Calu3 (cell line): Measurements from ENCODE around the gene NEXMIF. TPM values are rescaled to one million over a fixed set of nuclear protein-coding genes. Genes with fewer than 3 reads are reported as not detected.

Experiments used
- BruUV-seq: library from RNA; stranded (reverse); fragments of 400-500 nt; replicated peaks from 2 replicates; lab custom pipeline; 2021; lab: Mats Ljungman, UMichigan
- CTCF ChIA-PET: fragments of 300-600 bp; sonication (Branson Sonifier 250); formaldehyde crosslinking; loops from one replicate; lab custom pipeline; 2022; ENCODE audit warnings: antibody characterized with exemption; lab: Charles Lee
- DNase-seq: peaks from one replicate; pipeline ENCODE4 v3.0.0; 2022
- H3K27ac Mint-ChIP-seq: one replicate; pipeline ENCODE4 v1.8.0; 2022; ENCODE audit warnings: mixed read lengths; ENCODE audit not compliant: unreplicated experiment
- H3K27me3 Mint-ChIP-seq: one replicate; pipeline ENCODE4 v1.8.0; 2022; ENCODE audit warnings: mixed read lengths; ENCODE audit not compliant: unreplicated experiment
- H3K36me3 Mint-ChIP-seq: one replicate; pipeline ENCODE4 v1.8.0; 2022; ENCODE audit warnings: mild to moderate bottlenecking, moderate library complexity, mixed read lengths; ENCODE audit not compliant: insufficient read depth, unreplicated experiment
- H3K4me1 Mint-ChIP-seq: one replicate; pipeline ENCODE4 v1.8.0; 2022; ENCODE audit warnings: mild to moderate bottlenecking, low read depth, mixed read lengths; ENCODE audit not compliant: unreplicated experiment
- H3K4me3 Mint-ChIP-seq: one replicate; pipeline ENCODE4 v1.8.0; 2022; ENCODE audit warnings: mild to moderate bottlenecking, low read depth, moderate library complexity, mixed read lengths; ENCODE audit not compliant: unreplicated experiment
- H3K9me3 Mint-ChIP-seq: one replicate; pipeline ENCODE4 v1.8.0; 2022; ENCODE audit warnings: low read depth, mixed read lengths; ENCODE audit not compliant: unreplicated experiment
- CTCF ChIP-seq: fragments of 200-600 bp; IDR thresholded peaks from one replicate; pipeline ENCODE4 v1.8.0; 2022; ENCODE audit warnings: antibody characterized with exemption; ENCODE audit not compliant: unreplicated experiment
- intact Hi-C: fragments of 100-400 bp; cut with micrococcal nuclease; formaldehyde crosslinking; loops from one replicate; pipeline ENCODE4 v1.10.0; 2022; ENCODE audit not compliant: unreplicated experiment
- total RNA-seq: library from RNA; stranded (reverse); gene quantifications from 2 replicates; pipeline ENCODE4 v1.2.3, GENCODE V29; 2022

The NEXMIF gene
- total RNA-seq, 1 experiment from 2014 or later: not detected

- no peak overlapping the region for H3K4me3 Mint-ChIP-seq
- H3K36me3 Mint-ChIP-seq: no peaks in the 10 kb centered on the region
- no peak overlapping the region for H3K27ac Mint-ChIP-seq
- DNase-seq: no peak
- peaks cover 13% of the 10 kb centered on the region for H3K27me3 Mint-ChIP-seq
- peaks cover 2% of the 10 kb centered on the region for H3K9me3 Mint-ChIP-seq
- no TSS peak for BruUV-seq
- no peak for TF ChIP-seq CTCF
- intact Hi-C loops: no loop called here
- CTCF ChIA-PET: no interaction called here
- no peaks in the 10 kb centered on the region for H3K4me1 Mint-ChIP-seq
These were observed 6.0 kb upstream of the NEXMIF start for GRCh38 chrX:74931214-74931613.

GRCh38 chrX:74924449-74925224 lies 615 bp downstream of the NEXMIF start:
- Mint-ChIP-seq H3K36me3 (no peaks in the 10 kb centered on the region), H3K4me1 (peaks cover 5% of the 10 kb centered on the region), H3K4me3 (peak overlapping the region; percentile 63), H3K27ac (no peak overlapping the region), H3K27me3 (peaks cover 35% of the 10 kb centered on the region), H3K9me3 (no peaks in the 10 kb centered on the region)
- TF ChIP-seq CTCF: no peak
- no TSS peak for BruUV-seq
- intact Hi-C loops: no loop called here
- CTCF ChIA-PET: no interaction called here
- peak; percentile 7 for DNase-seq

GRCh38 chrX:74923942-74924448 lies 1.3 kb downstream of the NEXMIF start:
- Mint-ChIP-seq H3K36me3 (no peaks in the 10 kb centered on the region), H3K4me1 (peaks cover 5% of the 10 kb centered on the region), H3K27me3 (peaks cover 35% of the 10 kb centered on the region)

GRCh38 chrX:74922922-74923543 lies 2.2 kb downstream of the NEXMIF start:
- H3K27ac Mint-ChIP-seq: no peak overlapping the region
- BruUV-seq: no TSS peak
- peaks cover 5% of the 10 kb centered on the region for H3K4me1 Mint-ChIP-seq
- no peaks in the 10 kb centered on the region for H3K36me3 Mint-ChIP-seq
- no peak overlapping the region for H3K4me3 Mint-ChIP-seq
- no peak for TF ChIP-seq CTCF
- CTCF ChIA-PET: no interaction called here
- no peaks in the 10 kb centered on the region for H3K9me3 Mint-ChIP-seq
- no peak for DNase-seq
- peaks cover 35% of the 10 kb centered on the region for H3K27me3 Mint-ChIP-seq
- intact Hi-C loops: no loop called here

More at GRCh38 chrX:74923942-74924448, 1.3 kb downstream of the NEXMIF start:
- no peak overlapping the region for H3K27ac Mint-ChIP-seq
- H3K9me3 Mint-ChIP-seq: no peaks in the 10 kb centered on the region
- TF ChIP-seq CTCF: no peak
- no peak overlapping the region for H3K4me3 Mint-ChIP-seq
- CTCF ChIA-PET: no interaction called here
- intact Hi-C loops: no loop called here
- no TSS peak for BruUV-seq
- no peak for DNase-seq
